GM19468 (cell line): ENCODE results near the gene PPP1R12A.
"Not testable (repeated sequence)": the region's sequence is repeated elsewhere in the genome, so short reads cannot be mapped to it uniquely, and the experiment has no call there.

Experiments
- ATAC-seq: cut with Tn5 transposase; IDR thresholded peaks from one replicate; pipeline ENCODE4 v1.9.1; 2021; ENCODE audit warnings: mild to moderate bottlenecking, moderate library complexity, moderate number of reproducible peaks; ENCODE audit not compliant: unreplicated experiment; ENCODE audit errors: extremely low read depth

The PPP1R12A gene

DNA sequence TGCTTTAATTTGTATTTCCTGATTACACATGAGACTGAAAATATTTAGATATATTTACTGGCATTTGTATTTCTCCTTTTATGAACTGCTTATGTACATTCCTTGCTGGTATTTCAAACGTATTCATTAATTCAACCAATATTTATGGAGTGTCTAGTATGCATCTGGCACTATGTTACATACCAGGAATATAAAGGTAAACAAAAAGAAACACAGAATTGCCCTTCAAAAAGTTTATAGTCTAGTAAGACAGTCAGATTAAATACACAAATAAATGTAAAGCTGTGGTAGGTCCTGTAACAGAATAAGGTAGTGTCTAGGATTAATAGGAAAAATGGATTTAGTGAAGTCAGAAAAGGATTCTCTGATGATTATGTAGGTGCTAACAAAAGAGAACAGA is 87.5 kb downstream of the PPP1R12A start:
- ATAC-seq, result no peak

DNA sequence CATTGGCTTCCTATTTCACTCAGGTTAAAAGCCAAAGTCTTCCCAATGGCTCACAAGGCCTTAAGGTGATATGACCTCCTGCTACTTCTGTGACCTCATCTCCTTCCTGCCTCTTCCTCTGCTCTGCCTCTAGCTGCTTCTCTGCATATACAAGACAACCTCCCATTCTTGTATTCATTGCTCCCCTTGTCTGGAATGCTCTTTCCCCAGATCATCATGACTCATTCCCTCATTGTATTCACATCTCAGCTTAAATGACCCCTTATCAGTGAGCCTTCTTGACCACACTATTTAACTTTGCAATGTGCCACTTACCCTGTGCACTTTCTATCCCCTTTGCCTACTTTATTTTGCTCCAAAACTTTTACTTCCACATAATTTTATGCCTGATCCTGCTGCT is 90.2 kb downstream of the PPP1R12A start:
- ATAC-seq, result no peak

DNA sequence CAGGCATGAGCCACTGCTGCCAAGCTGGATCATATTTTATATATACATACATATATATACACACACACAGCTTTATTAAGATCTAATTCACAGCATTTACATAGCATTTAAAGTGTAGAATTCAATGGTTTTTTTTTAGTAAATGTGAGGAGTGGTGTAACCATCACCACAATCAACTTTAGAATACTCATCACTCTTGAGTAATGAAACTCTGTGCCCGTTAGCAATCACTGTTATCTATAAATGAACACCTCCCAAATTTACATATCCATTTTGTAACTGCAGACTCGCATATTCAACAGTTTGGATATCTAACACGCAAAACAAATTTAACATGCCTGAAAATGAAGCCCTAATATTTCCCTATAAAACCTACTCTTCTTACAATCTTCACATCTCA is 90.9 kb downstream of the PPP1R12A start:
- no peak for ATAC-seq

DNA sequence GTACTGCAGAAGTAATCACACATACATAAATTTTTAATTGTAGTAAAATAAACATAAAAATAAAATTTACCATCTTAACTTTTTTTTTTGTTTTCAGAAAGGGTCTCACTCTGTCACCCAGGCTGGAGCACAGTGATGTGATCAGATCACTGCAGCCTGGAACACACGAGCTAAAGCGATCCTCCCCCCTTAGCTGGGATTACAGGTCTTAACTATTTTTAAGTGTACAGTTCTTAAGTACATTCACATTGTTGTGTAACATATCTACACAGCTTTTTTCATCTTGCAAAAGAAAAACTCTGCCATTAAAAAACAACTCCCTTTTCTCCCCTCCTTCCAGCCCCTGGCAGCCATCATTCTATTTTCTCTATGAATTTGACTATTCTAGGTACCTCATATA is 92.3 kb downstream of the PPP1R12A start:
- ATAC-seq, result no peak

DNA sequence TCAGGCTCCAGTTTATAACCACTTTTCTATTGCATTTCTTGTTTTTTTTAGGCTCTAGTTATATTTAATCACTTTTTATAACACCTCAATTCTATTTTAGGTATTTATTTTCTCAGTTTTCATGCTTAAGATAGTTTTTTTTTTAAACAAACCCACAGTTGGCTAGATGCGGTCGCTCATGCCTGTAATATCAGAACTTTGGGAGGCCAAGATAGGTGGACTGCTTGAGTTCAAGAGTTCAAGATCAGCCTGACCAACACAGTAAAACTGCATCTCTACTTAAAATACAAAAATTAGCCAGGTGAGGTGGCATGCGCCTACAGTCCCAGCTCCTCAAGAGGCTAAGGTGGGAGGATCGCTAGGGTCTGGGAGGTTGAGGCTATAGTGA is 93.0 kb downstream of the PPP1R12A start:
- no peak for ATAC-seq

DNA sequence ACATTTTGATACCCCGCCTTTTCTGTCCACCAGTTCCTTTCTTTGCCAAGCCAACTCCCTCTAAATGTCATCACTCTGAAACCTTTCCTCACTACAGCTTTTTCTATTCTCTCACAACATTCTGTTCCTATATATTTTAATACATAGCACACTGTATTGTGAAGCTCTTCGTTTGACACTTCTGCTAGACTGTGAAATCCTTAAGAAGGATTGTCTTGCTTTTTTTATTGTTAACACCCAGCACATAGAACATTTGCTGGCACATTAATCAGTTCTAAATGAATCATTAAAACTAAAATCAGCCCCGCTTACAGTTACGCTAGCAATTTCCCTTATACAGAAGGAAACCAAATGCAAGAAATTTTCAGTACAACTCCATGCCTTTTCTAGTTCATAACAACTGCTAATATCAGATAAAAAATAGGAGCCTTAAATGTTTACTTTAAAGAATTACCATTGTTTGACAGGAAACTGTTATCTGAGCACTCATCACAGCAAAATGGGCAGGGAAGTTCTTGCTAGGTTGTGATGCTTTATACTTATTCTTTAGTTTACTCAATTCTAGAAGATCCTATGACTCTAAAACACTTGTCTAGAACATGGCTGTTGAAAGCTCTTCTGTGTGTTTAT is 93.5 kb downstream of the PPP1R12A start:
- ATAC-seq, result no peak

DNA sequence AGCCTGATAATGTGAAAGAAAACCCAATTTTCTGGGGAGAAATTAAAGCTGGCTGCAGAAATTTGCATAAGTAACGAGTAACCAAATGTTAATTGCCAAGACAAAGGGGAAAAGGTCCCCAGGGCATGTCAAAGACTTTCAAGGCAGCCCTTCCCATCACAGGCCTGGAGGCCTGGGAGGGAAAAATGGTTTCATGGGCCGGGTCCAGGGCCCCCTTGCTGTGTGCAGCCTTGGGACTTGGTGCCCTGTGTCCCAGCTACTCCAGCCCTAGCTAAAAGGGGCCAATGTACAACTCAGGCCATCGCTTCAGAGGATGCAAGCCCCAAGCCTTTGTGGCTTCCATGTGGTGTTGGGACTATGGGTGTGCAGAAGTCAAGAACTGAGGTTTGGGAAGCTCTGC is 96.5 kb downstream of the PPP1R12A start:
- no peak for ATAC-seq

DNA sequence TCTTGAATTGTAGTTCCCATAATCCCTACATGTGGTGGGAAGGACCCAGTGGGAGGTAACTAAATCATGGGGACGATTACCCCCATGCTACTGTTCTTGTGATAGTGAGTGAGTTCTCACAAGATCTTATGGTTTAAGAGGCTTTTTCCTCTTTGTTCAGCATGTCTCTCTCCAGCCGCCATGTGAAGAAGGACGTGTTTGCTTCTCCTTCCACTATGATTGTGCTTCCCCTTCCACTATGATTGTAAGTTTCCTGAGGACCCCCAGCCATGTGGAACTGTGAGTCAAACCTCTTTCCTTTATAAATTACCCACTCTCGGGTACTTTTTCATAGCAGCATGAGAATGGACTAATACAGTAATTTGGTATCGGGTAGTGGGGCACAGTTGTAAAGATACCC is 97.3 kb downstream of the PPP1R12A start:
- ATAC-seq, result no peak

DNA sequence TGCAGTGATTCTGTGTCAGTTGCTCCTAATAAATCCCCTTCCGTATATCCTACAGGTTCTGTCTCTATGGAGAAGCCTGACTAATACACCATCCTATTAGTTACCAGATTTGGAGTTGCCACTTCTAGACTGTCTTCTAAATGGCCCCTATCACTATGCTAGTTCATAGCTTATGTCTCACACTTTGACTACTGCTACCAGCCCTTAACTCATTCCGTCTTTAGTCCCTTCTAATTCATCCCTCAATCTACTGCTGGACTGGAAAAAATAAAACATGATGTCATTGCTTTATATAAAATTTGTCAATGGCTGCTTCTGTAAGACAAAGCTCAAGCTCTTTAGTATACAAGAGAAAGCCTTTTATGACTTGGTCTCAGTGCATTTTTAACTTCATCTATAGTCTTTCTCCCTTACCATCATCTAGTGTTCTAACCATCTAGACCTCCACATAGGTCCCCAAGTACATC is 99.5 kb downstream of the PPP1R12A start:
- no peak for ATAC-seq

DNA sequence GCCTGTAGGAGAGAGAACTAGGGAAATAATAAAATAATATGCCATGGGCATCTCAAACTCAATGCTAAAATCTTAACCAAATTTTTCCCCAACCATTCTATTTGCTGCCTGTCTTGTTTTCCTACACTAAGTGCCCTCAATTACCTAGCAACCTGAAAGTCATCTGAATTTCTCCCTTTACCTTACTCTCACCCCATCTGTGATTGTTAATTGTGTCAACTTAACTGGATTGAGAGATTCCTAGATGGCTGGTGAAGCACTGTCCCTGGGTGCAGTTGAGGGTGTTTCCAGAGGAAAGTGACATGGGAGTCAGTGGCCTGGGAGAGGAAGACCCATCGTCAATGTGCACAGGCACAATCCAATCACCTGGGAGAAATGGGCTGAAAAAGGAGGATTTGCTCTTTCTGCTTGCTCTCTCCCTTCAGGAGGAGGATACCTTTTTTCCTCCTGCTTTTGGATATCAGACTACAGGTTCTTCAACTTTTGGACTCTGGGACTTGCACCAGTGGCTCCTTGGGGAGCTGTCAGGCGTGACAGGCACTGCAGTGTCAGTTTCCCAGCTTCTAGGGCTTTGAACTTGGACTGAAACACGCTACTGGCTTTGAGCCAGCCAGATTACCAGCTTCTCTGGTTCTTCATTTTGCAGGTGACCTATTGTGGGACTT is 100.1 kb downstream of the PPP1R12A start:
- ATAC-seq, result no peak

DNA sequence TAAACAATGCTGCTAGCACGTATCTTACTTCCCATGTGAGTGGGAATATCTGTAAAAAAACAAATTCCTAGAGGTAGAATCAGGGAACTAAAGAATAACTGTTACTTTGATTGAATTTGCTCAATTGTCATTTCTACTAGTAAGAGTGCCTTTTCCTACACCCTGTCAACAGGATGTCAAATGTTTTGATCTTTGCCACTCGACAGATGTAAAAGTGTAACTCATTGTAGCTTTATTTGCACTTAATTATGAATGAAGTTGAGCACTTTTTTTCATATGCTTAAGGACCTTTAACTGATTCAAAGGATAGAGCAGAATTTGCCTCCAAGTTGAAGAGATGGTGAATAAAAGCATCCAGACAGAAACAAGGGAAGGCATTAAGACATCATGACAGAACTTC is 104.5 kb downstream of the PPP1R12A start:
- ATAC-seq, result no peak

DNA sequence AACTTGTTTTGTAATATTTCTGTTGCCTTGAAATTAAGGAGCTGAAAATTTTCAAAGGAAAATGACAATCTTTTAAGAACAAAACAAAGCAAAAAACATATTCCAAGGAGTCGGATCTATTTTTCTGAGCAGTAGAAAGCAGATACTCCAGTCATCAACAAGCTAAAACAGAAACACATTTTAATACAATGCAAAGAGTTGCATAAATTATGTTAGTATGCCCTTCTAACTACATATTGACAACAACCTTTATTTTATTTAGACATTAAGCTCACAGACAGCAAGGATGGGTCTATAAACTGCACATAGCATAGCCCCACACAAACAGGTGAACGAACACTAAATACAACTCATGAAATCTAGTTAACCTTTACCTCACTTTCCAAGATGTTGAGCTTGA is 106.0 kb downstream of the PPP1R12A start:
- no peak for ATAC-seq

DNA sequence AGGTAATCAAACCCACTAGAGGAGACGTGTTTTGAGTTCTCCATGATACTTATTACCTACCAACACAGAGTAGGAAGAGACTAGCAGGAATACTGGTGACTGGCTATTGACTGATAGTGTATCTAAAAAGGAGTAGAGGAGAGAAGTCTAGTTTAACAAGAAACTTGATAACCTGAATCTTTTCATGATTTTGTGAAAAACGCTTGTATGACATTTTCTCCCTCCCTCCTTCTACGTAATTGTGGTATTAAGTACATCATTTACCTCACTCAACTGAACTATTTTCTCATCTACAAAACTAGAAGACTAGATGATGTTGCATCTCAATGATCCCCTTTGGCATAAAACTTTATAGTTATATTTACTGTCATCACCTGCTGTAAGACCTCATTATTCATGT is 107.4 kb downstream of the PPP1R12A start:
- no peak for ATAC-seq

DNA sequence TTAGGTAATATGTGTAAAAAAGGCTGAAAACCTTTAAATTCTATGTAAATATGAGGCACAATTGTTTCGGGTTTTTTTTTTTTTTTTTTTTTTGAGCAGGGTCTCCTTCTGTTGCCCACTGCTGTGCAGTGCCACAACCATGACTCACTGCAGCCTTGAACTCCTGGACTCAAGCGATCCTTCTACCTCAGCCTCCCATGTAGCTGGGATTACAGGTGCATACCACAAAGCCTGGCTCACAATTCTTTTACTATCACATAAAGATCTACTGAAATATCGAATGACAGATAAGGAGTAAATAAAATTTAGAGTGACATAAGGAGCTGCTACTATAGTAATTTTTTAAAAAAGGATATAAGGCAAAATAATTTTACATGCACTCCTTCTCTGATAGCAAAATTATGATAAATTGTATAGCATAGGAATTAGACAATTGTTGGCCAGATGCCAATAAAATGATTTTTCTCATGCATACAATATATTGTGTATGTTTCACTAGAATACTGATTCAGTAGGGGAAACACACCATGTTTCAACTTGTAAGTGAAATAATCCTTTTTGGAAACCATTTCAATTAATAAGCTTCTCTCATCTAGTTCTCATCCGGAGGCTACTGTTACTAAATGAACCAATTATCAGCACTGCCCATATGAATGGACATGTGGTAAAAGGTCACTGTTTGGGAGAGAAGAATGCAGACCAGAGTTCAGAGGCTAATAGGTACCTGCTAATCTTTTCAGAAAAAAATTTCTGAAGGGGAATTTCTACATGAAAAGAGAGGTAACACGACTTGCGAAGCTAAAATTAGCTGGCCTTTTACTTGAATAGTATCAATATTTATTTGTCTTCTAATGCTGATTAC is 108.4 kb downstream of the PPP1R12A start:
- no peak for ATAC-seq

DNA sequence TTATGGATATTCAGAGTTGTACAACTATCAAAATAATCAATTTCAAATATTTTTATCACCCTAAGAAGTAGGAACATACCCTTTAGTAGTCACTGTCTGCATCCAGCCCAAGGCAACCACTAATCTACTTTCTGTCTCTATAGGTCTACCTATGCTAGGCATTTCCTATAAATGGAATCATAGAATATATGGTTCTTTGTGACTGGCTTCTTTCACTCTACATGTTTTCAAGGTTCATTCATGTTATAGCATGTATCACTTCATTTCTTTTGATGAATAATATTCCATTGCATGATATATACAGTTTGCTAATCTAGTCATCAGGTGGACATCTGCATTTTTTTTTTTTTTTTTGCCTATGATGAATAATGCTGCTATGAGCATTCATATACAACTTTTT is 112.4 kb downstream of the PPP1R12A start:
- ATAC-seq, result no peak

DNA sequence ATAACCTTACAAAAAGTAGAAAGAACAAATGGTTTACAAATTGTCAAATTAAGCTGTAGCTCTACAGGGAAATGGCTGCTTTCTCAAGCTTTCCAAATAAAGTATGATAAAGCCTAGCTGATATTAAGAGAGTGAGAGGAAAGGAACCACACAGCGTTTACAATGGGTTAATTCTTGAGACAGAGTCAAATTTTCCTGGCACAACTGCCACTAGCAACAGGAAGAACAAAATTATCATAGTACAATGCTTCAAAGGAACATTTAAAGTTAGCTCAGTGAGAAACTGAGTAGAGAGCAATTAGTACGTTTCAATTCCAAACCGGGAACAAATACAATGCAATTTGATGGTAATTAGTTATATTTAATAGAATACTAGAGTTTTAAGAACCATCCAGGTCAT is 116.0 kb downstream of the PPP1R12A start:
- no peak for ATAC-seq

DNA sequence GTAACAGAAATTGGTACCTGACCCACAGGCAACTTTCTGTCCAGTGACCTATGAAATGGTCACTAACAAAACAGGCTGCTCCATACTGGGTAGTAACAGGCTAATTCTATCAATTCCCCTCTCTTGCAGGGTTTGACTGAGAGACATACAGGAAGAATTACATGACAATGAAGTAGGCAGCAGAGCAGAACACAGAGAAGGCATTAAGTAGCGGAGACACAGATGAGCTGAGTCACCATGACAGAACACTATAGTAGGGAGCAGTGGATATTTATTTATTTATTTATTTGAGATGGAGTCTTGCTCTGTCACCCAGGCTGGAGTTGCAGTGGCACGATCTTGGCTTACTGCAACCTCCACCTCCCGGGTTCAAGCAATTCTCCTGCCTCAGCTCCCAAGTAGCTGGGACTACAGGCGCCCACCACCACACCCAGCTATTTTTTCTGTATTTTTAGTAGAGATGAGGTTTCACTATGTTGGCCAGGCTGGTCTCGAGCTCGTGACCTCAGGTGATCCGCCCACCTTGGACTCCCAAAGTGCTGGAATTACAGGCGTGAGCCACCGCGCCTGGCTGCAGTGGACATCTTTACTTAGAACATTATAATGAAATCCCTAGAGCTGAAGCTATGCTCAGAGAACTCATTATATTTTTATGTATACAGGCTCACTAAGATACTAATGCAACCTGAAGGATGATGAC is 150.4 kb downstream of the PPP1R12A start:
- ATAC-seq, result not testable (repeated sequence)

DNA sequence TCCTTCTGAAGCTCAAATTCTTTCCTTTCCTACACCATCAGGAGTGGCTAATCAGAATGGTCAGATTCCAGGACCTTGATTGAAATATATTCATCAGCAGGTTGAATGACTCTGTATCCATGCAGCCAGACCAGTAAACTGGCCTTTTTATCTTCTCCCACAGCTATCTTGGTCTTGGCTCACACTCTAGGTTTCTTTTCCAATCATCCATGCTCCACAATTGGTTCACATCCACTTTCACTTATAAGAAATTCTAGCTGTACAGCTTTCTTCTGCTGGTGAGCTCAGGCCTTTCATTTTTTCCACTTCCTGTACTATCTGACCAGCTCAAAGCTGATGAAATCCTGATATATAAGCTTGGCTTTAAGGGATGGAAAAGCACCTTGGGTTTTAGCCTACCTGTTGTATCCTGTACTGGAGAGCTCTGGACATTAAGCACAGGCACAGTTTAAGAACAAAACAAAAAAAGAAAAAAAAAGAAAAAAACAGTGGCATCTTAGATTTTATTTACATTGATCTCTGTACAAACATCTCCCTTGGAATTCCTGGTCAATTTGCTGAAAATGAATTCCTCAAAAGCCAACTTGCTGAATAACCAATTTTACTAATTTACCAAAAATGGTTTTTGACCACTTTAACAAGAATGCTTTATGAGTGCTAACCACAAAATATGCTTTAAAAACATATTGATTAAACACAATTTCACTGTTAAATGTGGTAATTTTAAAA is 152.6 kb downstream of the PPP1R12A start:
- no peak for ATAC-seq

DNA sequence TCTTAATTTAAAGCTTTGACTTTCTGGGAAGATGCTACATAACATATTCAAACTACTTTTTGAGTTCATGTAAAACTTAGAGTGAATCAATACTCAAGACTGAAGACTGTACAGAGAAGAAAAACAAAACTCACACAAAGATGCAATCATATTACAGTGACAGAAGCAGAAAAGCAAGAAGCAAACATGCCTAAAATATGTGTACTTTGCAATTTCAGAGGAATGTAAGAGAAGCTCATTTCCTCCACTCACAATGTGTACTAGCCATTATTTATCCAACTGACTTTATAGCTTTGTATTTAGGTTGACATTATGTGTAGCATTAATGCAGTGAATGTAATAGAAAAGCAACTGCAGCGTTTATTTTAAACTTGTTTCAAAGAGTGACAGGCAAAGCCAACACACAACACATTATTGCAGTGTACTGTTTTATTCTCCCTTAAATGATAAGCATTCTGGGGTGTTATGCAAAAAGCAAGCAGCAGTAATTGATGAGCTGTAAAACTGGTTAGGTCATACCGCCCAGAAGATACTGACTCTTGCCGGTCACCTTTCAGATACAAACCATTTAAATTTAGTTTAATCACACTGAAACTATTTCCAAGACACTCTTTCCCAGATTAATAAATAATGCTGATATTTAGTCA is 156.0 kb downstream of the PPP1R12A start:
- no peak for ATAC-seq

DNA sequence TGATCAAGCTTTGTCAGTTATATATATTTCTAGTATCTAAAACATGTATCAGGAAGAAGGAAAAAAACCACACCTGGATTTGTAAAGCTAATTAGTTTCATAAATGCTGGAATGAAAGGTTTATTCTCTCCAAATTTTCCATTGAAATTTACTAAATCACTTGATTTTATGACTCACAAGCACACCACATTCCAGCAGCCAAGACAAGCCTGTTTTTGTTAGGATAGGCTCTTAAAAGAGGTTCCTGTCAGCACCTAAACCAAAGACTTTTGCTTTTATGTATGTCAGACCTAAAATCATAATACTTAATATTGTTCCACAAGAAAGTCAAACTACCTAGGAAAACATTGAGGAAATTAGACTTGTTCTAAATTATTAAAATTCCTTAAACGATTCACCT is 158.8 kb downstream of the PPP1R12A start:
- ATAC-seq, result no peak
